ENCODE measurements around the gene LRRTM3.

LRRTM3 gene

DNA sequence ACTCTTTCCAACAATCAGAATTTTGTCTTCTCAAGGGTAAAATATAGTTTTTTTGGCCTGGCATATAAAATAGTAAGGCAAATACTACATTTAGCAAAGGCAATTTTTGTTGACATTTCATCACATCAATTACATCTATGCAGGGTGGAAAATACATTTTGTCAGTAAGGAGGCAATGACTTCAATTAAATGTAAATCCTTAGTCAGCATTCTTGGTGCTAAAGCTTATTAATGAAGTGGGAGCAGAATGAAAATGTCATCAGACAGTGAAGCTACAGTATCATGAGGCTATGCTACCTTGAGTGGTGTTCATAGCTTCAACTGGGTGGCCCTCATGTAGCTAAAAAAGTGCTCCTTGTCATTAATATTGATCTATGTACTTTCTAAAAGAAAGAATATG, 8.9 kb downstream of the LRRTM3 start:
- DNase-seq (ENCODE audit: low spot score) = no peak

DNA sequence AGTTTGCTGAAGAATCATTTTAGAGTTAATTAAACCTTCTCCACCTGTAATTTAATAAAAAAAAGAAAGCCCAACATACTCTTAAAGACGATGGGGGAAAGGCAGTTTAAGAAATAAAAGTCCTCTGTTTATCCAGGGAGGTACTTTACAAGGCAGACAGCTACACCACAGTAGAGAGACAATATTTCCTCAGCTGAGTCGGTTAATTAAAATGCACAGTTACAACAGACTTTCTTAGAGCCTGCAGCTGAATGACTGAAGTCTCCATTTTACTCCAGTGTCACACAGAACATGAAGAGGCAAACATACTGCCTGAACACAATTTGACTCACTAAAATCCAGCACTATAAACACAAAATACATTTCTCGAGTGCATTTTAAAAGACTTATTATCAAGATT, 15.1 kb downstream of the LRRTM3 start:
- no peak for DNase-seq (ENCODE audit: low spot score)

DNA sequence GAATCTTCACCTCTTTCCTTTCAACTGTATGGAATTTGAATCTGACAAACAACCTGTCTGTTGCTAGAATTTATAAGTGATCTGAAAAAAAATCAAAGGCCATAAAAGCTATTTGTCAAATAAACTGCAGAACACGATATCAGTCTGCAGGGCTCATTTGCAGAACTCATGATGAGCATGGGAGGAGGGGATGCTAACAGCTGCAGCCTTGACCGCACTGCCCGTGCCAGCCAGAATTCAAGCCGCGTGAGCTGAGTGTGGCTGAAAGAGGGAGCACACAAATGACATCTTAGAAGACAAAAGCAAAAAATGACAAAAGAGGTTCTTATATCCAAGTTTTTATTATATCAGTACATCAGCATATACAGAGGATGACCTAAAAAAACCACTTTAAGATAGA, 15.7 kb downstream of the LRRTM3 start:
- DNase-seq (ENCODE audit: low spot score) = no peak

DNA sequence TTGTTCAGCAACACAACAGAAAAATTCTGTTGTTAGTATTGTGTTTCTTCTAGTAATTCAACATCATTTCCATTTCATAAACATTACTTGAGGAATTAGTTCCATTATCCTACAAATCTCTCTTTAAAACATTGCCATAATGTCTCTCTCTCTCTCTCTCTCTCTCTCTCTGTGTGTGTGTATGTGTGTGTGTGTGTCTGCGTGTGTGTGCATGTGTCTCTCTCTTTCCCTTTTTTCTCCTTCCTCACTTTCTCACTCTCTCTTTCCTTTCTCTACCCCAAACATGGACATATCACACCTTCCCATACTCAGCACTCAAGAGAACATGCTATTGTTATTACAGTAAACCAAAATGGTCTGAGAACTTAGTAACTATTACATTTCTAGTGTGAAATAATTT, 16.6 kb downstream of the LRRTM3 start:
- DNase-seq (ENCODE audit: low spot score) = no peak

DNA sequence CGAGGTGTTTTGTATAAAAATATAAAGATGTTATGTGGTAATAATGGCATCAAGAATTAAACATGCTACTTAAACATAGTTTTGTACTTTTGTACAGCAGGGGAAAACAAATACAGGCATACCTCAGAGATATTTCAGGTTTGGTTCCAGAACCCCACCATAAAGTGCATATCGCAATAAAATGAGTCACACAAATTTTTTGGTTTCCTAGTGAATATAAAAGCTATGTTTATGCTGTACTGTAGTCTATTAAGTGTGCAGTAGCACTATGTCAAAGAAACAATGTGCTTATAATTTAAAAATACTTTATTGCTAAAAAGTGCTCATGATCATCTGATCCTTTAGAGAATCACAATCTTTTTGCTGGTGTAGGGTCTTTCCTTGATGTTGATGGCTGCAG, 17.8 kb downstream of the LRRTM3 start:
- DNase-seq (ENCODE audit: low spot score) = no peak

DNA sequence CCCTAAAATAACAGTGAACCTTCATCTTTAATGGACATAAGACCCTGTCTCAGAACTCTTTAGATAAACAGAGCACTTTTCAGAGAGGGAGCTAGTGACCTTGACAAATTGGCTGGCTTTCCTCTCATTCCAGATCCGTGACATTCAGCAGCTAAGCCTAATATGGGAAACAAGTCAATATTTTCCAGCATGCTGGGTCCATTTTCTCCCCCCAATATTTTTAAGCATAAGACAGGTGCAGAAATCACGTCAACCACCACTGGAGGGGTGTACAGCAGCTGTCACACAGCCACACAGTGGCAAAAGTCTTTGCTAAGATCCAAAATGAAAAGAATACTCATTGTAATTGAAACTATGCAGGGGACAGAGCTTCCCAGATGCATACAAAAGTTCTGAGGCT, 26.1 kb downstream of the LRRTM3 start:
- no peak for DNase-seq (ENCODE audit: low spot score)

DNA sequence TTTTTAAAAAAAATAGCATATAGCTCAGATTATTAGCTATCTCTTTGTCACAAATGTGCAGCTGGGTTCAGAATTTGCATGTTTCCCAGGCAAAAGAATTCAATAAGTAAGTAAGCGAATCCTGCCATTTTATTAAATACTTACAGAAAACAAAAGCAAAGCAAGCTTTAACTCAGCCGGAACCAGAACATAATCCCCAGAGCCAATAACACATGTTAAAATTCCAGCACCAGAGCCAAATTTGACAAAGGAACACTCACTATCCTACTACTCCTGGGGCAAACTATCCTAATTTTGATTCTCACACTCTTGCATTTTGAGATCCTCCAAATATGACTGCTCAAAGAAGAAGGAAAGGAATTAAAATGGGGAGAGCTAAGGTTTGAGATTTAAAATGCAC, 32.6 kb downstream of the LRRTM3 start:
- DNase-seq (ENCODE audit: low spot score) = no peak

DNA sequence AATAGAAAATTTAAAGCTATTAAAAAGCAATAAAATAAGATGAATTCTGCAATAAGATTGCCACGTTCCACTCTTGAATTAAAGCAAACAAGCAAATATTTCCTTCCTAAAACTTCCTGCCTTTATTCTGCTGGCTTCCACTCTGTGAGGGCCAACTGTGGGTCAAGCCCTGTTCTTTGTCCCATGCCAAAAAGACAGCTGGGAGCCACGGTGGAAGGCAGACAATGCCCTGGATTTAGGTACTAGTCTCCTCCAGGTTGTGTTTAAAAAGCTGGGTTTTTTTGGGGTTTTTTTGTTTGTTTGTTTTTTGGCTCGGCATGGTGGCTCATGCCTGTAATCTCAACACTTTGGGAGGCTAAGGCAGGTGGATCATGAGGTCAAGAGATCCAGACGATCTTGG, 39.1 kb downstream of the LRRTM3 start:
- DNase-seq (ENCODE audit: low spot score) = no peak

DNA sequence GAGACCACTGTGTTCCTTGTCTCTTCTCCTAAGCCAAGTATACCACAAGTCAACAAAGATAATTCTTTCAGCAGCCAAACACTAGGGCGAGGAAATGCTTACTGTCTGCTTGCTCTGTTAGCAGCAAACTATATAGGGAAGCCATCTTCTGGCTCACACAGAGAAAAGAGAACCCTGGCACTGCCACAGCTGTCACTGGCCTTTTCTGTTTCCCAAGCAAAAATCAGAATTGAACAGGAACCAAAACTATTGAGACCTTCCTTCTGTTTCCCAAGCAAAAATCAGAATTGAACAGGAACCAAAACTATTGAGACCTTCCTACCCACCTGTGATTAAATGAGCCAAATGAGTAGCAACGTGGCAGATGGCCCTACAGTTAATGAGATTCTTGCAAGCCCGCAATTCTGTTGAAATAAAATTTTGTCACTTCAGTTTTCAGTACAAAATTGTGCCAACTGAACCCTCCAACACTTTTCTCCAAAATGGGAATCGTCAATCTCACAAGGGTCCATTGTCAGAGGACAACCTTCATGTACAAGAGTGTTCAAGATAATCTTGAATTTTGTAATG, 54.5 kb downstream of the LRRTM3 start:
- no peak for DNase-seq (ENCODE audit: low spot score)

DNA sequence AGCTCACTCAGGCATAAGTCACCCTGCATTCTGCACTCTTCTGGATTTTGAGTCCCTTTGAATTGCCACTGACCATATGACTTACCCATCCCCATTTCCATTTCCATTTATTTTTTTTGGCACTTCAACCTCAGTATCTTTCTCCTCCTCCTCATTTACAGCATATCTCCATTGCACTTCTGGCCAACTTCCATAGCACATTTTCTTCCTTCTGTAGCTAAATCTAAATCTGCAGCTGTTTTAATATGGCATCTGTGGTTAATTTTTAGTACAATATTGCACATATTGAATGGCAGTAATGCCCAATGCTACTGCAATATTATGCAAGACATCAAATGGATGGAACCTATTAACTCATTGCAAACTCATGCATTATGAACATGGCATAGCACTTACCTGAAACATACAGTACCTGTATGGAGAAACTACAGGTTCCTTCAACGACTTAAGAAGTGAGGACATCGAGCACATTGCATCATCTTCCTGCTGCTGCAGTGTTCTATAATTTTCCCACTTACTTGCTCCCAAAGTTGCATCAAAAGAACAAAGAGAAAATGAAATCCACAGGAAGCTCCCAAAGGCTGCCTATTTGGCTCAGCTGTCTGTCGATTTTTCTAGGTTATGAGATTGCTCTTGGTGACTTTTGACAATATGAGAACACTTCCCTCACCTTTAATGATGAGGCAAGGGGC, 55.7 kb downstream of the LRRTM3 start:
- no peak for DNase-seq (ENCODE audit: low spot score)

DNA sequence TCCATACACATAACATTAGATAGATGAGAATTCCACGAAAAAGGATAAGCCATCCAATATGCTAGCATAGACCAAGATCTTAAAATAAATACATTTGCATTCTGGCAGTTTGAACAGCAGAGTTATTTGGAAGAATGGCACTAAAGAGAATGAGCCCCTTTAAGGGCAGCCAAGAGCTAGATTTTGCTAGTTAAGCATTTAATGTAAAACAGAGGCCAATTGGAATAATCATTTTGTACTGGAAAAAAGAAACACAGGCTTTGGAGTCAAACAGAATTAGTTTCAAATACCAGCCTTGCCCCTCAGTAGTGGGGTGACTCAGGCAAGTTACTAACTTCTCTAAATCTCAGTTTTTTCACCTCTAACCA, 56.2 kb downstream of the LRRTM3 start:
- no peak for DNase-seq (ENCODE audit: low spot score)

DNA sequence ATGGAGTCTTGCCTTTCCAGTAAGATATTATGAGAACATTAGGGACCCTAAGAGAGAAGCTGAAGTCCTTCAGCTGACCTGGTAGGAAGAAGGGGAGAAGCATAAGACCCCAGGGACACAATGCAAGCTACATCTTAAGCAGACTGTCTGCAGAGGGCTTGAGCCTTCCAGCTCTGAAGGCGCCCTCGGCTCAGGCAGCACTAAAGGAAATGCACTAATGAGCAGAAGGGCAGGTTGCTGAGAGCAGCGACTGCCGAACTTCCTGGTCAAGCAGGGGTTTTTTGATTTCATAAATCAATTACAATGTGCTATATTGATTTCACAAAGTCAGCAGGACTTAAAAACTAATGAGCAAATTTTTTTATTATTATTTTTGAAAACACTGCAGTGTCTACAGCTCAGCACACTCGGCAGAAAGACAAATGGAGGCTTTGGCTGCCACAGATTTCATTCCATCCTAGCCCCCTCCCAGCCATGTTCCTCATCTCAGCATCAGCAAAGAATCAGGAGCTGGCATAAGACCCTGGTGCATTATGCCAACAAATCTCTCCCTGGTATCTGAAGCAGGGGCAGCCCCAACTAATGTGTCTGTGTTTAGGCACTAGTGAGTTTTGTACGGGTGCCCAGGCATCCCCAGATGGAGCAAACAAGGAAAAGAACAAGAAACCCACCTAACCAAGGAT, 57.1 kb downstream of the LRRTM3 start:
- no peak for DNase-seq (ENCODE audit: low spot score)

DNA sequence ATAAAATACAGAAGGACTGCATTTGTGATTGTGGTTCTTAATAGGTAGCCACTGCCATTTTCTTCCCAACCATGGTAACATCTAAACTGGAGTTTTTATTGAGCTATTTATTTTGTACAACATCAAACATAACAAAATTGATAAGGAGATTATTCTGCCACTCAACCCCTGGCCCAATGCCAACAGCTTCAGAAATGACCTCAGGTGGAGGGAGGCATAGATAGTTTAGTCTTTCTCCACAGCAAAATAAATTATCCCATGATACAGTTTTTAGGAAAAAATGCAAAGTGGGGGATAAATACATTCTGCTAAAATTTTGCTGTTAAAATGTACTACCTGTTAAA, 57.6 kb downstream of the LRRTM3 start:
- DNase-seq (ENCODE audit: low spot score) = no peak

DNA sequence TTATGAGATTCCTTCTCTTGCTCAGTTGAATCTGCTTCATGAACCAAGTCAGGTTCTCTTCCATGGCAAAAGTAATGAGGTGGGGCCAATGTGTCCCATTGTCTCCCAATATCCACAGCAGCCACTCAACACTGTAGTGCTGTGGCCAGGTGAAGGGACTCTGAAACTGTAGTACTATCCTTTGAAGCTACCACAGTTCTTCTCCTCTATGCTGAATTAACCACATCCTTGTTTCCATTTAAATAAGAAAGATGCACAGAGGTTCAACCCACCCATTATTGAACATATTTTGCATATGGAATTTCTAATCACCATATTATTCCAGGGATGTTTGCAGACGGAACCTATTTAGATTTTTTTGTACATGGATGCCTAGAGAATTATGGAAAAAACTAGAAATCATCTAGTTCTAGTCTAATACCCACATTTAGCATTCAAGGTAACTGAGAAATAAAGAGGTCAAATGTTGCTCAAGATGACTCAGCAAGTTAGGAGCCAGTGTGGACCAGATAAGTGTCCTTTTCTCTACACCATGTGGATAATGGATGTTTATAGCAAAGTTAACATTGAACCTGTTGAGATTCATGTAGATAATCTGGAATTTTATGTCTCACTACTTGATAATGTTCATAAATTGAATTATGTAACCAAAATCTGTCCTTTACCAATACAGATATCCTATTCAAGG, 64.5 kb downstream of the LRRTM3 start:
- DNase-seq (ENCODE audit: low spot score) = no peak

DNA sequence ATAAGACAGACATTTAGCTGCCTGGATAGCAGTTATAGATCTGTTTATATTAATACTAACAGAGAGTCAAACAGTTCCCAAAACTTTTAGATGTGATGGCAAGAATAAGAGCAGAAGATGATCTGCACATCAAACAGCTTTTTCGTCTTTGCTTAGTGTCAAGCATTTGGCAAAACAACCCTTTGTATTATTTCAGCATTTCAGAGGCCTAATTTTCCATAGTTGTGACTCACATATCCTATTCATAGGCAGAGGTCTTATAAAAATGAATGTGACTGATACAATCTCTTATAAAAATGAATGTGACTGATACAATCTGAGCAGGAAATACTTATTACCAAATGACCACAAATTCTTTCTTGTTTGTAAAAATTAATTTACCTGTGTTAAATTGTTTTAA, 71.2 kb downstream of the LRRTM3 start:
- no peak for DNase-seq (ENCODE audit: low spot score)

DNA sequence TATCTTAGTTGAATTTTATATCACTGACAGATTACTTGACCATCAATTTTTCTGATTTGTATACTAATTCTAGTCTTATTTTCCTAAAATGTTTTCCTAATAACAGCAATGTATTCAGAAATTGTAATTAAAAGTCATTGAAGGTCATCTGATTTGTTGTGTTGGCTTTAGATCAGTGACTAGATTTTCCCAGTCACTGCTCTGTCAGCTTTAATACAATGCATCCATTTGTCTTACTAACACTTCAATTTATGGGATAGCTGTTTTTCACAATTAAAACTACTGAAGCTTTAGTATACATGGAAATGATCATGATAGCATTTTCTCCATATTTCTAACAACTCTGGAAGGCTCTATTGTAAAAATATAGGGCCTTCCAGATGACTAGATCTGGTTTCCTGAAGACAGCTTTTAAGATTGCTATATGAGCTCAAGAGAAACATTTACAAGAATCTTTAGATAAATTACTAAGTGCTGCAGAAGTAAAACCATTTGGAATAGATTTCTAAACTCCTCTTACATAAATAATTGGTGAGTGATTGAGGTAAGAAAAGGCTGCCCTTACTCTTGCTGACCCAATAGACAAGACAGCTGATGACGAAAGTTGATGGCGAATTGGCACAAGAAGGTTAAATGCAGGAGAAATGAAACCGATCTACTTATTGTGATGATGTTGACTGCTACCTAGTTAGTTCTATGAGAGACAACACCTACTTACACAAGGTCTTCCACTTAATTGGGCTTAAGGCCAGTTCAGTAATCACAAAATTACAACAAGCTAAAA, 74.1 kb downstream of the LRRTM3 start:
- no peak for DNase-seq (ENCODE audit: low spot score)

DNA sequence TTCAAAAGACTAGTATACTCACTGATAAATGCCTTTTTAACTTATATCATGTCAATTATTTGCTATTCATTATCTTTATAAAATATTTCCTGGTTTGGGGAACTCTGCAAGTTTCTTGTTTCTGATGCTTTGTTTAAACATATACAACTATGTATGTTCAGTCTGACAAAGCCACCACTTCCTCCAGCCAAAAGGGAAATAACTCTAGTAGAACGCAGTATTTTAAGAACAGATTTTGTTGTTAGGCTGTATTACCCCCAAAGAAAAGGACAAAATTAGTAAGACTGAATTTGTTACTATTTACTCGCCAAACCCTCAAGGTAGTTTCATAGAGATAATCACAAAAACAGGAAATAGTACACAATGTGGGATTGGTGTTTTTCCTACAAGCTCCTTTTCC, 78.9 kb downstream of the LRRTM3 start:
- no peak for DNase-seq (ENCODE audit: low spot score)

DNA sequence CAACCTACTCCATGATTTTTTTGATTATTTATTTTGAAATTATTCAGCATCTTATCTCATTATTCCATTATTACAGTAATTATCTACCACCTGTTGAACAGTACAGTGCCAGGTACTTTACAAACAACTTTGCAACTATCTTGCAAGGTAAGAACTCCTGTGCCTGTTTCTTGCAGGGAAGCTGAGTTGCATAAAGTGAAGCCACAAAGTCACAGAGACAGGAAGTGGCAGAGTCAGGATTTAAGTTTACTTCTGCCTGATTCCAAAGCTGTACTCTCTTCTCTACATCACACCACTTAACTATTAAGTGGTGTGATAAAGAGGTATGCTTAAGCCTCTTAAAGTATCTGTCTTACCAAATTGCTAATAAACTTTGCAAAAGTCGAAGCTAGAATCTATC, 80.1 kb downstream of the LRRTM3 start:
- no peak for DNase-seq (ENCODE audit: low spot score)

DNA sequence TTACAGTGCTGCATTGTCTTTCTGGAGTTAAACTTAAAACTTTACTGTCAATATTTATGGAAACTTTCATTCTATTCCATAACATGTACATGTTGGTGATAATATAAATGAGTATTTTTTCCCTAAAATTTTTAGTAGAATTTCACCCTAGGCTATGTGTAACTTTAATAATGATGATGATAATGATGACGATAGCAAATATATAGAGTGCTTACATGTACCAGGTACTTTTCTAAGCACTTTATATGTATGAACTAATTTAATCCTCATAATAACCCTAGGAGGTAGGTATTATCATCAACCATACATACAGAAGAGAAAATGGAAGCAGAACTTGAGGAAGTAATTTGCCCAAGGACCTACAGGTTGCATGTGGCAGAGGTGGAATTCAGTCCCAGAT, 85.6 kb downstream of the LRRTM3 start:
- DNase-seq (ENCODE audit: low spot score) = no peak

DNA sequence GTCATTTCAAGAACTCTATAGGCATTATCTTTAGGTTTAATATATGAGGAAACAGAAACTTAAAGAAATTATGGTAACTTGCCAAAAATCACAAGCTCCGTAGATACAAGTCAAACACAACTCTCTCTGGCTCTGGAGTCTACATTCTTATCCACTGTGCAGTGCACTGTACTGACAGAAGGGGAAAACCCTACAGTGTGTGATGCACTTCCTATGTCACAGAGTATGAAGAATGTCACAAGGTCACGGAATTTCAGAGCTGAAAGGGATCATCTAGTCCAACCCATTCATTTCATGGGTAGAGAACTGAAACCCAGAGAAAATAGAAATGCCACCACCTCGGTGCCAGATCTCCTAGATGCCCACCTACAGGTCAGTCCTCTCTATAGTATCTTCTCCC, 86.1 kb downstream of the LRRTM3 start:
- DNase-seq (ENCODE audit: low spot score) = no peak

DNA sequence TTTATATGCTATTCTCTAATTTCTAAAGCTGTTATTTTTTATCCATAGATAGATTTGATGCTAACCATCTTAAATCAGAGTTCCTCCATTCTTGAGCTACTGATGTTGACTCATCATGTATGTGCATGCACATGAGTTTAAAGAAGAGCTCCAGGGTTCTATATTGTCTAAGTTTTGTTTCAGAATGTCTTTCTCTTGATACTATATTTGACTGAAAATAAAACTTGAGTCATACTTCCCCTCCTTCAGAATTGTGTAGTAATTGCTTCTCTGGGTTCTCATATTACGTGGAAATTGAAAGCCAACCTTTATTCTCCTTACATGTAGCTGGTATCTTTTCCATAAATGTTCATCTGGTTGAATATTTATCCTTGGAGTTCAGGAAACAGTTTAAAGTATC, 89.4 kb downstream of the LRRTM3 start:
- no peak for DNase-seq (ENCODE audit: low spot score)

DNA sequence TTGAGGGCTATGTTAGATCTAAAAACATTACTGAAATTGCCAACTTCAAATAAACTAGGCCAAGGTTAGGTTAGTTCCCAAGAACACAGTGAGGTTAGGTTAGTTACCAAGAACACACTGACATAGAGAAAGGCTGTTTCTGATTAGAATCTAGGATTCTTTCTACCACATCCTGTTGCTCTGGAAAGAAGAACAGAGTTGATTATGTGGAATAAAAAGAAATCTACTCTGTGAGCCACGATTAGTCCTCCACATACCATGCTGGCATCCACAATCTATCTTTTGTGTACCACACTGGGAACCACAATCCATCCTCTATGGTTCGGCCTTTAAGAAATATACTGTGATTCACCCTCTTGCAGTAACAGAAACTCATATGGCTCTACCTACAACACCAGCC, 91.4 kb downstream of the LRRTM3 start:
- DNase-seq (ENCODE audit: low spot score) = no peak

DNA sequence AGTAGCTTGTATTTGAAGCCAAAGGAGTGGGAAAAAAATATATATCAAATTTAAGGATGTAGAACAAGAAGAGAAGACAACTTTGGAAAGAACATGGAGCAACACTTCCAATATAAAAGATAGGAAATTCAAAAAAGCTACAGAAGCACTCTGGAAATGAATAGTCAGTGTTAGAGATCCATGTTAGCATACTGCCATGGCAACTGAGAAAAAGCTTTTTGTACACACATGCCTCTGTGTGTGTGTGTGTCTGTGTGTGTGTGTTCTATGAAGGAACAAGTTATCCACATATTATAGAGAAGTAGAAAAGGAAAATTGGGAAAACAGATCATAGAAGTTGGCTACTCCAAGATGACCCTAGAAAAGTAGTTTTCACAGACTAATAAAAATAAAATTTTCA, 96.3 kb downstream of the LRRTM3 start:
- no peak for DNase-seq (ENCODE audit: low spot score)

All from GM03348 (cell line).